GM18498 (cell line): ENCODE measurements around the gene SULT1C3.

Source experiments
- ATAC-seq: cut with Tn5 transposase; IDR thresholded peaks from one replicate; pipeline ENCODE4 v1.9.1; 2021; ENCODE audit warnings: mild to moderate bottlenecking, moderate library complexity; ENCODE audit not compliant: unreplicated experiment

The SULT1C3 gene

GRCh38 chr2:108239786-108240185 is at the start of gene SULT1C3:
TSS of gene SULT1C3 (plus strand) at chr2:108239968. CDS start at chr2:108247195, 7,227 bp downstream.
- no peak for ATAC-seq

- ATAC-seq, result no peak
Measured at GRCh38 chr2:108193251-108193650, 46.5 kb upstream of the SULT1C3 start.

GRCh38 chr2:108194409-108195132 is 45.2 kb upstream of the SULT1C3 start:
- no peak for ATAC-seq

GRCh38 chr2:108195133-108195439 is 44.7 kb upstream of the SULT1C3 start:
- ATAC-seq, result no peak

DNA sequence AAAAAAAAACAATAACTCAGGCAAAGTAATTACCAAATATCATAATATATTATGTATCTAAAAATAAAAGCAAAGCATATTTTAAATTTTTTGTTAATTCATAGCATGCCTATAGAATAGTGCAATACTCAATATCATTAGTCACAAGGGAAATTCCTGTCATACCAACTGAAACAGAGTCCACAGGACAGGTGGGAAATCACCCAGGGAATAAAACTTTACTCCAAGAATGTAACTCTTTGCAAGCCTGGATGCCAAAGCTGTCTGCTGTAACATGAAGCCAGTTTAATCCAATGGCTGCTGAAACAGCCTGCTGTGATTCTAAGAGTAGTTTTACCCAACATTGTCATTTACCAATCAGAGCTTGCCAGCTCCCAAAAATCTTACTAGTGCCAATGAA is 40.0 kb upstream of the SULT1C3 start:
- ATAC-seq, result no peak

GRCh38 chr2:108200569-108200968 is 39.2 kb upstream of the SULT1C3 start:
- ATAC-seq, result no peak

DNA sequence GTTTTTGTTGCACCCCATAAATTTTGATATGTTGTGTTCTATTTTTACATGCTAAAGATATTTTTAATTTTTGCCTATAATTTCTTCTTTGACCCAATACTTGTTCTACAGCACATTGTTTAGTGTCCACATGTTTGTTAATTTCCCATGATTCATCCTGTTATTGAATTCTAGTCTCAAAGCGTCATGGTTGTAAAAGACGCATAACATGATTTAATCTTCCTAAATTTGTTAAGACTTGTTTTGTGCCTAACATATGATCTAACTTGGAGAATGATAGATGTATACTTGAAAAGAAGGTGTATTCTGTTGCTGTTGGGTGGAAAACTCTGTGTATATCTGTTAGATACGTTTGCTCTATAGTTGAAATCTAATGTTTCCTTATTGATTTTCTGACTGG is 27.1 kb upstream of the SULT1C3 start:
- ATAC-seq, result no peak

DNA sequence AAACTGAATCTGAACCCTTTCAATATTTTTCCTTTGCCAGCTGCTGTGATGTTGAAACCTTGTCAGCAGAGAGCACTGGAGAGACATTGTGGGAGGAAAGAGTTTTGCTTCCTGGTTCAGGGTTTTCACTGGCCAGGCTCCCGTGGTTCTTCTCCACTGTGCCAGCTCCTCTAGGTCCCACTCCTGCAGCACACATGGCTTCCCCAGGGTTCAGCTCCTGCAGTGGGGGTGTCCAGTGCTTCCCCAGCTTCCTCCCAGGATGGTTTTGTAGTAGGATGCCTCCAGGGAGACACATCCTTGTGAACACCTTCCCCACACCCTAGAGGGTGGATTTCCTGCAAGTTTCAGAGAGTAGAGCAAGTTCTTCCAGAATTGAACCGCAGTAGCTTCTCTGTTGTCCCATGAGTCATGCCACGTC is 24.0 kb upstream of the SULT1C3 start:
- ATAC-seq, result no peak

GRCh38 chr2:108217211-108217610 is 22.6 kb upstream of the SULT1C3 start:
- no peak for ATAC-seq

- ATAC-seq, result no peak
Measured at GRCh38 chr2:108219688-108220087, 20.1 kb upstream of the SULT1C3 start.

DNA sequence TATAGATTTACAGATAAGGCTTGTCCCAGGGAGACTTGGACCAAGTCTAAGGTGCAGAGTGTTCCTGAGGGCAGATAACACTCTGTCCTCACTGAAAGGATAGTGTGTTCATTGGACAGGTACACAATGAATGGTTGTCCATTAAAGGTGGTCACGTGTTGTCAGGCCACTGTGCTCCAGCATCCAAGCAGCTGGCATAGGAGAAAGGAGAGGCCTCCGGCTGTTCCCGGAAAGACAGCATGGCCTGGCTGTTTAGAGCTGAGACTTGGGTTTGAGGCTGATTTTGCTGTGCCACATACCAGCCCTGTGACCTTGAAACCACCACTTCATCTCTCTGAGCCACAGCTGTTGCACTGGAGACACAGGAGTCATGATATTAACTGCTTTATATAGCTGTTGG is 19.6 kb upstream of the SULT1C3 start:
- no peak for ATAC-seq

- no peak for ATAC-seq
Measured at GRCh38 chr2:108220942-108221541, 18.7 kb upstream of the SULT1C3 start.

GRCh38 chr2:108222261-108222660 is 17.5 kb upstream of the SULT1C3 start:
- ATAC-seq, result no peak

GRCh38 chr2:108223573-108223972 is 16.2 kb upstream of the SULT1C3 start:
- ATAC-seq, result no peak

DNA sequence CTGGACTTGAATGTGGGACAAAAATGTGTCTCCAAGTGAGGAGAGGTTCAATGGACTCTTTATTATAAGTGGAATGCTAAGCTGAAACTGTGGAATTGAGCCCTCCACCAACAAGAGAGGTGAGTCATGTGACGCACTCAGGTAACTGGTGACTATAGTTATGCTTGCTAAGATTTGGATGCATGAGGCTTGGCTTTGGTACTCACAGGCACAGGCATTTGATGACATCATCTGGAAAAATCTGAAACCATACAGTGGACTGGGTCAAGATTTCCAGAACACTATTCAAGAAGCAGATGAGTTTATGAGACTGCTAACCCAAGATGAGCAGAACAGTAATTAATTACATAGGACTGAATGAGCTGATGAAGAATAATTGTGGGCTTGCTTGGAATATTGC is 15.7 kb upstream of the SULT1C3 start:
- ATAC-seq, result no peak

- no peak for ATAC-seq
Measured at GRCh38 chr2:108226564-108226963, 13.2 kb upstream of the SULT1C3 start.

DNA sequence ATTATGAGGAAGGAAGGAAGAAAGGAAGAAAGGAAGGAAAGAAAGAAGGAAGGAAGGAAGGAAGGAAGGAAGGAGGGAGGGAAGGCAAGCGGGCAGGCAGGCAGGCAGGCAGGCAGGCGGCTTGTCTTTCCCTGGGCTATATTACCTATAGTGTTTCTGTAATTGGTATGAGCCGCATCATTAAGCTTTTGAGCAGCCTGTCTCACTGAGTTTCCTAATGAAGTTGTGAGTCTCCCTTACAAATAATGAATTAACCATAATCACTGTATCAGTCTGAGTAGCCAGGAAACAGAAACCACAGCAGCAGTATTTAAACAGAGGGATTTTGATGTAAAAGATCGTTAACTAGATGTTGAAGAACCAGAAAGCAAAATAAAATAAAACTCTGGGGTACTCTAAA is 11.8 kb upstream of the SULT1C3 start:
- ATAC-seq, result no peak

GRCh38 chr2:108228537-108228936 is 11.2 kb upstream of the SULT1C3 start:
- no peak for ATAC-seq

DNA sequence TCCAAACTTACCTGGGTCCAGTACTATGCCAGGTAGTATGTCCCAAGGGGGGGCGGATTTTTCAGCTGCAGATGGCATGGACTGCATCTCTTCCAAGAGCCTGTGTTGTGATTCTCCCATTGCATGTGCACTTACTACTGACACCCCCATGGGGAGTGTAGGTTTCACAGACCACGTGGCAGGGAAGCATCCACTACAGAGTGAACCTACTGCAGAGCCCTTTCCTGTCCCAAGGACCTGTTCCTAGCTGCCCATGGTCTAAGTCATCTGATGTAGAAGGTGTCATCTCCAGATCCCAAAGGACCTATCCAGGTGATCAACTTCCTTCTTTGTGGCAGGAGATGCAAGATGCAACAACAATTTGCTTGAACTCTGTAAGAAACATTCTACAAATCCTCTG is 9.9 kb upstream of the SULT1C3 start:
- no peak for ATAC-seq

- ATAC-seq, result no peak
Measured at GRCh38 chr2:108235577-108235976, 4.2 kb upstream of the SULT1C3 start.

DNA sequence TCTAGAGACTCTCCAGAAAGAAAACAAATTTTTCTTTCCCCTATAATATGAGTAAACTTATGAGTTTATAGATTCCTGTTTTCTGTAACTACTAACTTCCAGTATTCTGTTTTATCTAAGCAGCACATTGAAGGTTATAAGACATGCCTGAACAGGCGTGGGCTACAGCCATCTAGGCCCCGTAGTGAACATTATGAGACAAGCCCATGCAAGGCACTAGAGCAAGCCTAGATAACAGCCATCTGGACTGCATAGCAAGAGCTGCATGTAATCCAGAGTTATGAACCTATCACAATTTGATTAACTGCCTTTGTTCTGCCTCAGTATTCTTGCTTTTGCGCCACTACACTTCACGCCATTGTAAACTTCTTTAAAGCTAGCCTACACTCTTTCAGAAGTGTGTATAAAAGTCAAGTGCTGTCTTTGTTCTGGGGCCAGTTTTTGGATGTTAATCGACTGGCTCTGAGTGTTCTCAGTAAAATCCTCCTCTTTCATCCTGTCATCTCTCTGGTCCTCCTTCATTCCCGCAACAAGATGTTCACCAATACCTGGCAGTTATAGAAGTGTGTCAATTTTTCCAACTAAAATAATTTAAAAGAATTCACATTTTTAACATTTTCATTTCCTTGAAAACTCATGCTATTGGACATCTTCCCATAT is 3.0 kb upstream of the SULT1C3 start:
- no peak for ATAC-seq

DNA sequence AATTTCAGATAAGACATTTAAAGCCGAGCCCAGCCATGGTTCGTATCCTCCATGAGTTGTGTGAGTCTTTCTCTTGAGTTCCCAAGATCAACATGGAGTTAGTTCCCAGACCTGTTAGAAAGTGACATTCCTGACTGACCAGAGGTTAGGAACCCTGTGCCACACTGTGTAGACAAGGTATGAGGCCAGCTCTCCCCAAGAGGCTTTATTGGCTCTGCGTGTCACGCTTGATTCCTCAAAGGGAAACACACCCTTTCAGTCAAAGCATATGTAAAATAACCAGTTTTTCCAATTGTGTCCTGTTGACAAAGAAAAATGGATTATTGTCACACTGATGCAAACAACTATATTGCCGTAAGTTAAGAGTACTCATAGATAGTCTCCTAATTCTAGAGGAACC is 1.2 kb downstream of the SULT1C3 start:
- ATAC-seq, result no peak
